Large intestine (tissue), 3 donors: Measurements from ENCODE around the gene SRRM2. TPM values are rescaled to one million over a fixed set of nuclear protein-coding genes. Genes with fewer than 3 reads are reported as not detected.

Experiments
- DNase-seq, 2 donors: peaks; one replicate each; pipeline versions ENCODE4 v3.0.0 to v3.0.0-alpha.2; 2013
- H3K27ac ChIP-seq: one replicate; pipeline ENCODE4 v1.5.1; 2013; ENCODE audit warnings: low read length
- H3K27me3 ChIP-seq: 2 replicates; pipeline ENCODE4 v1.6.1; 2013; ENCODE audit warnings: low read length; ENCODE audit not compliant: control insufficient read depth, insufficient read depth
- H3K36me3 ChIP-seq: 2 replicates; pipeline ENCODE4 v1.6.1; 2013; ENCODE audit warnings: low read length; ENCODE audit not compliant: control insufficient read depth, insufficient read depth
- H3K4me1 ChIP-seq: one replicate; pipeline ENCODE4 v1.6.1; 2013; ENCODE audit warnings: low read length; ENCODE audit not compliant: control insufficient read depth, insufficient read depth
- H3K4me3 ChIP-seq: one replicate; pipeline ENCODE4 v1.5.1; 2013; ENCODE audit warnings: low read length
- H3K9me3 ChIP-seq: one replicate; pipeline ENCODE4 v1.6.1; 2013; ENCODE audit warnings: mild to moderate bottlenecking, low read depth, low read length, moderate library complexity; ENCODE audit not compliant: control insufficient read depth
- WGBS: methylation state at CpG from one replicate; pipeline ENCODE4 v1.1.5; 2013; ENCODE audit warnings: low lambda C conversion rate; ENCODE audit not compliant: insufficient coverage; 5-methylcytosine and 5-hydroxymethylcytosine counted together
- polyA plus RNA-seq: library from polyadenylated mRNA; unstranded; fragments of 120-200 nt; gene quantifications from one replicate; pipeline ENCODE4 v1.2.1, GENCODE V29; 2013

SRRM2 gene
- polyA plus RNA-seq, 1 donor = 688 TPM

GRCh38 chr16:2706611-2707311 lies 45.7 kb upstream of the SRRM2 start:
- H3K4me1 ChIP-seq = no peaks in the 10 kb centered on the region
- H3K9me3 ChIP-seq = no peaks in the 10 kb centered on the region
- peaks cover 59% of the 10 kb centered on the region for H3K36me3 ChIP-seq
- no peak overlapping the region for H3K4me3 ChIP-seq
- DNase-seq = no peak
- no CpG with 5 or more reads among the region's 22 CpGs for WGBS
- H3K27ac ChIP-seq = no peak overlapping the region
- no peaks in the 10 kb centered on the region for H3K27me3 ChIP-seq

GRCh38 chr16:2707368-2708289 lies 44.8 kb upstream of the SRRM2 start:
- Histone ChIP-seq H3K36me3 (peaks cover 52% of the 10 kb centered on the region), H3K27ac (no peak overlapping the region), H3K9me3 (no peaks in the 10 kb centered on the region), H3K4me1 (no peaks in the 10 kb centered on the region), H3K27me3 (no peaks in the 10 kb centered on the region), H3K4me3 (no peak overlapping the region)
- no CpG with 5 or more reads among the region's 51 CpGs for WGBS
- no peak for DNase-seq

DNA sequence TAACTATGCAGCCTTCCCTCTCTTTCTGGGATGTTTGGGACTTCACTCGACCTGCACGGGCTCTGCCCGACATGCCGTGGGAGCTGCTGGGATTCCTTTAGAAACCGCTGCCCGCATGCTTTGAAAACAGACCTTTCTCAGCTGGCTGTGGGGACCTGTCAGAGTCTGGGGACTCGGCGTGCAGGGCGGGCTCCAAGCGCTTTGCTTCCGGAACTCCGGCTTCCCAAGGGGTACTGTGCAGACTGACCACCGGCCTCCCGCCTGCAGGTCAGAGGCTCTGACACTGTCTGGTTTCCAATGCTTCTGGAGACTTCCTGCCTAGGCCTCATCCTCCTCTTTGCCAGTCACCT lies 44.2 kb upstream of the SRRM2 start:
- Histone ChIP-seq H3K27me3 (no peaks in the 10 kb centered on the region), H3K9me3 (no peaks in the 10 kb centered on the region), H3K4me3 (no peak overlapping the region), H3K27ac (no peak overlapping the region), H3K4me1 (no peaks in the 10 kb centered on the region), H3K36me3 (peaks cover 45% of the 10 kb centered on the region)
- WGBS = no CpG with 5 or more reads among the region's 14 CpGs
- no peak for DNase-seq

DNA sequence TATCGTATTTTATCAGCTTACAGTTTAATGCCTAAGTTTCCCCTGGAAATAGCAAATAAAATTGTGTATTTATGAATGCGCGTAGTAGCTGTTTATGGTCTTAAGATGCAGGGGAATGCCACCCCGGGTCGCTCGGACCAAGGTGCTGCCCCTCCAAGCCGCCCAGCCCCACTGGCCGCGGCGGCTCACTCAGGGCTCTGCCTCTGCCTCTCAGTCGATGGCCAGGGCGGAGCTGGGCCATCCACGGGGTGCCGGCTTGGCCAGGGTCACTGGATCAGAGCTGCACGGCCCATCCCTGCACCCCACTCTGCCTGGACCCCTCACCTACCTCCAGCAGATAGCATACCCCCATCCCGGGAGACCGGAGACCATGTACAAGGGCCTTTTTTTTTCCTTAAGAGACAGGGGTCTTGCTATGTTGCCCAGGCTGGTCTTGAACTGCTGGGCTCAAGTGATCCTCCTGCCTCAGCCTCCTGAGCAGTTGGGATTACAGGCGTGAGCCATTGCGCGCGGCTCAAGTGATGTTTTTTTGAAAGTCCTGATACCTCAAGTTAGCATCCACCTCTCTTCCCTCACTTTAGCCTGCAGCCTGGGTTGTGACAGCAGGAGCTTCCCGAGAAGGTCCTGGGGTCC lies 43.4 kb upstream of the SRRM2 start:
- Histone ChIP-seq H3K9me3 (no peaks in the 10 kb centered on the region), H3K4me3 (no peak overlapping the region), H3K4me1 (no peaks in the 10 kb centered on the region), H3K27ac (no peak overlapping the region), H3K36me3 (peaks cover 43% of the 10 kb centered on the region), H3K27me3 (no peaks in the 10 kb centered on the region)
- no CpG with 5 or more reads among the region's 22 CpGs for whole genome bisulfite sequencing
- DNase-seq = no peak

- Histone ChIP-seq H3K4me1 (no peaks in the 10 kb centered on the region), H3K27me3 (no peaks in the 10 kb centered on the region), H3K4me3 (no peak overlapping the region), H3K36me3 (peaks cover 40% of the 10 kb centered on the region), H3K27ac (no peak overlapping the region), H3K9me3 (no peaks in the 10 kb centered on the region)
- no CpG with 5 or more reads among the region's 10 CpGs for WGBS
- DNase-seq = no peak
Observed at GRCh38 chr16:2709588-2709984, 42.9 kb upstream of the SRRM2 start.

DNA sequence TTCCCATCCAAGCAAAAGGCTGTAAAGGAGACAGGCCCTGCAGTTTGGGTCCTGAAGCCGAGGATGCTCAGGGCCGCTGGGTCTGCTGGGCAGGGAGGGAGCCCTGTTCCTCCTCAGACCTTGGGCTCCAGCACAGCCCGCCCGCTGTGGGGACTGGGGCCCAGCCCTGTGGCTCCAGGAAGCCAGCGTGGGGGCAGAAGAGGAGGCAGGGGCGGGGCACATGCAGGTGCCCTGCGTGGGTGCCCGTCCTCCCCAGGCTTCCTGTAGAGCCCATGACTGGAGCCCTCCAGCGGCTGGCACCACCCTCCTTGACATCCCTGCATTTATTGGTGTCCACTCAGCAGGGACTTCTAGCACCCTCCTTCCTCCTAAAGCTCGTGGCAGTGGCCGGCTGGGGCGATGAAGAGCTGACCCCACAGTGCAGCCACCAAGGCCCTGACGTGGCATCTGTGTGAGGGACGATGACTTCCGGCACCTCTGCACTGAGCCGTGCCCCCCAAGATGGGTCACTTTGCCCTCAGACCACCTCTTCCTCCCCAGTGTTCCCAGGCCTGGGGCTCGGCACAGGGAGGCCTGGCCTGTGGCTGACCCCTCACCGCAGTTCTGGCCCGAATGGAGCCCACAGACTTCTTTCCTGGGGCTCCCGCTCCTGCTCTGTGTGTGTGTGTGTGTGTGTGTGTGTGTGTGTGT lies 42.3 kb upstream of the SRRM2 start:
- no peaks in the 10 kb centered on the region for H3K9me3 ChIP-seq
- H3K27me3 ChIP-seq = peaks cover 2% of the 10 kb centered on the region
- DNase-seq = no peak
- no peak overlapping the region for H3K27ac ChIP-seq
- peaks cover 34% of the 10 kb centered on the region for H3K36me3 ChIP-seq
- no CpG with 5 or more reads among the region's 20 CpGs for WGBS
- H3K4me3 ChIP-seq = no peak overlapping the region
- H3K4me1 ChIP-seq = no peaks in the 10 kb centered on the region

DNA sequence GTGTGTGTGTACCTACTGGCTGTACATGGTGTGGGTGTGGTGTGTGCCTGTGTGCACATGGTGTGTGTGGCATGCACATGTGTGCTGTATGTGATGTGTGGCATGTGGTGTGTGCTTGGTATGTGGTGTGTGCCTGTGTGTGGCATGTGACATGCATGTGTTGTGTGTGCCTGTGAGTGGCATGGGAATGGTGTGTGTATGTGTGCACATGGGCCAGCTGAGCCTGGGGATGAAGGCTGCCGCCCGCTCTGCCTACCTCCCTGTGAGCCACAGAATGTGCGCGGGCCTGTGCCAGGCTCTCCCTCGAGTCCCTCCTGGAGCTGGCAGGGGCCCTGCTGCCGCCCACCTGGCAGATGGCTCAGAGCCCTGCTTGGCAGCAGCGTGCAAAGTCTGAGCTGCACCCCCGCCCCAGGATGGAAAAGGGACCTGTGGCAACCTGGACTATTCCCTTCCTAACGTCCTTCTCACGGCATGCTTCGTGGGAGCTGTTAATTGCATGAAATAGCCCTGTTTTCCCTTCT lies 41.7 kb upstream of the SRRM2 start:
- Histone ChIP-seq H3K27ac (no peak overlapping the region), H3K36me3 (peaks cover 29% of the 10 kb centered on the region), H3K27me3 (peaks cover 7% of the 10 kb centered on the region), H3K4me3 (no peak overlapping the region), H3K9me3 (no peaks in the 10 kb centered on the region), H3K4me1 (peaks cover 1% of the 10 kb centered on the region)
- DNase-seq = no peak
- WGBS = no CpG with 5 or more reads among the region's 11 CpGs

DNA sequence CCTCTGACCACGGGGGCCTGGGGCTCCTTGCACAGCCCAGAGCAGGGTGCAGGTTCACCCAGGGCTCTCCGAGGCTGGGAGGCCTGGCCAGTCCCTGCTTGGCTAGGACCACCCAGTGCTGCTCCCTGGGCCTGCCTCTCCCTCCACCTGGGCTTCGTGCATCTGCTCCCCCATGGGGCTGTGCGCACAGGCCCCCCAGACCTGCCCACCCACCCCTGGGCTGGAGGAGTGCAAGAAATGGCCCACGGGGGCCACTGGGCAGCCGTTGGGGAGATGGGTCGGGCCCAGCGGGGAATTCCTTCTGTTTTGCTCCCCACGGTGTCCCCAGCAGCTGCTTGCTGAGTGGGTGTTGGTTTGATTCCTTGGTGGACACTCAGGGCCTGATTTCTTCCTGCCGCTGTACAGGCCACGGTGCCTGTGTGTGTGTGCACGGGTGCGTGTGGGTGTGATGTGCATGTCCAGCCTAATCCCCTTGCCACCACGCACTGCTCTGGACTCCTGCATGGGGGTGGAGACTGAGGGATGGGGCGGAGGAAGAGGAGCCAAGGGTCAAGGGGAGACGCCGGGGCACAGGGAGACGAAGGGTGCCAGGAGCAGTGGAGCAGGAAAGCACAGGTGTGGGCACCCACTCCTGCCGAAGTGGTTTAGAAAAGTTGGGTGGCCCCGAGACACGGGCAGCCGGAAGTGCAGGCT lies 40.9 kb upstream of the SRRM2 start:
- Histone ChIP-seq H3K4me1 (peaks cover 3% of the 10 kb centered on the region), H3K27ac (no peak overlapping the region), H3K27me3 (peaks cover 11% of the 10 kb centered on the region), H3K36me3 (peaks cover 25% of the 10 kb centered on the region), H3K4me3 (no peak overlapping the region), H3K9me3 (no peaks in the 10 kb centered on the region)
- WGBS = 0% methylated on average over 1 of the region's 22 CpGs
- no peak for DNase-seq

DNA sequence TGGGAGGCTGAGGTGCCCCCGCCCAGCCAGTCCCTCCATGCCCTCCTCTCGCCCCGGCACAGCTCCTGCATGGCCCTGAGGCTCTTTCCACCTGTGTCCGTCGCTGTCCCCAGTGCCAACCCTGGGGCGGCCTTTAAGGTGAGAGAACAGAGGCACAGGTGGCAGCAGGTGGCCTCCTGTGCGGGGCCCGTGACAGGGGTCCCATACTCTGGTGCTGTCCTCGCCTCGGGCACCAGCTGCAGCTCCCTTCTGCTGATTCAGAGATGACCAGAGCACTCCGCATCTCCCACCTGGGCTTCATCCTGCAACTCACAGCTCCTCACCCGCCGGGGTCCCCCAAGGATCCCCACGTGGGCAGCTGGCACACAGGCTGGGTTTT lies 40.4 kb upstream of the SRRM2 start:
- peaks cover 3% of the 10 kb centered on the region for H3K4me1 ChIP-seq
- peaks cover 11% of the 10 kb centered on the region for H3K27me3 ChIP-seq
- no peak for DNase-seq
- no peaks in the 10 kb centered on the region for H3K9me3 ChIP-seq
- no peak overlapping the region for H3K4me3 ChIP-seq
- H3K27ac ChIP-seq = no peak overlapping the region
- H3K36me3 ChIP-seq = peaks cover 24% of the 10 kb centered on the region
- no CpG with 5 or more reads among the region's 14 CpGs for WGBS
